AG04449 (cell line): ENCODE measurements around the gene AP3S2.

ENCODE experiments used
- CTCF ChIA-PET: fragments of 350-600 bp; formaldehyde crosslinking; extraction: SDS; loops from one replicate; lab custom pipeline; 2021; ENCODE audit warnings: antibody characterized with exemption; lab: Yijun Ruan, JAX
- POLR2A ChIA-PET: fragments of 400-600, 350-600 bp; formaldehyde crosslinking; extraction: SDS; loops from one replicate; lab custom pipeline; 2020; ENCODE audit warnings: antibody characterized with exemption, inconsistent platforms; lab: Yijun Ruan, JAX
- DNase-seq: peaks from one replicate; pipeline ENCODE4 v3.0.0-alpha.2; 2010; ENCODE audit warnings: low read depth, low spot score
- H3K4me3 ChIP-seq: 2 replicates; pipeline ENCODE4 v1.5.1; 2011; ENCODE audit warnings: low read depth, mild to moderate bottlenecking, control low read depth, low read length
- TF ChIP-seq, protein P1 (sequence below): IDR thresholded peaks from one replicate; pipeline ENCODE4 v1.5.1; 2011; ENCODE audit warnings: mild to moderate bottlenecking, moderate library complexity, low read length, control low read depth, inconsistent platforms; ENCODE audit not compliant: insufficient read depth; ENCODE audit errors: missing control alignments

The AP3S2 gene

DNA sequence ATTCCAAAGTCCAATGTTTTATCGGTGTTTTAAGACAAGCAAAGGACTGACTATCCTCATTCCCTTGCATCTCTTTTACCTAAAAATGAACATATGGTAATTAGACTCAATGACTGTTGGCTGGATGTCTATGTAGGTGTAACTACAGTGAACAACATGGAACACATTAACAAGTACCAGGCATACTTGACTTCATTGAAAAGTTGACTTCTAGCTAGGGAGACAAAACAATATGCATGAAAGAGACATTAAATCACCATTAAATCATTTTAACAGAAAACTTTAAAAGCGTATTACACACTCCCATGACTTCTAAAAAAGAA is 44.9 kb downstream of the AP3S2 start:
- POLR2A ChIA-PET, result no interaction called here
- CTCF ChIA-PET, result interaction anchor here (1.6 to 2.9 kb wide), 3 partner anchors 12 to 87 kb away, joined by 5 to 19 read pairs (median 12); no protein-coding TSS in a partner anchor
- no peak overlapping the region for H3K4me3 ChIP-seq
- no peak for DNase-seq
- TF ChIP-seq, protein P1, sequence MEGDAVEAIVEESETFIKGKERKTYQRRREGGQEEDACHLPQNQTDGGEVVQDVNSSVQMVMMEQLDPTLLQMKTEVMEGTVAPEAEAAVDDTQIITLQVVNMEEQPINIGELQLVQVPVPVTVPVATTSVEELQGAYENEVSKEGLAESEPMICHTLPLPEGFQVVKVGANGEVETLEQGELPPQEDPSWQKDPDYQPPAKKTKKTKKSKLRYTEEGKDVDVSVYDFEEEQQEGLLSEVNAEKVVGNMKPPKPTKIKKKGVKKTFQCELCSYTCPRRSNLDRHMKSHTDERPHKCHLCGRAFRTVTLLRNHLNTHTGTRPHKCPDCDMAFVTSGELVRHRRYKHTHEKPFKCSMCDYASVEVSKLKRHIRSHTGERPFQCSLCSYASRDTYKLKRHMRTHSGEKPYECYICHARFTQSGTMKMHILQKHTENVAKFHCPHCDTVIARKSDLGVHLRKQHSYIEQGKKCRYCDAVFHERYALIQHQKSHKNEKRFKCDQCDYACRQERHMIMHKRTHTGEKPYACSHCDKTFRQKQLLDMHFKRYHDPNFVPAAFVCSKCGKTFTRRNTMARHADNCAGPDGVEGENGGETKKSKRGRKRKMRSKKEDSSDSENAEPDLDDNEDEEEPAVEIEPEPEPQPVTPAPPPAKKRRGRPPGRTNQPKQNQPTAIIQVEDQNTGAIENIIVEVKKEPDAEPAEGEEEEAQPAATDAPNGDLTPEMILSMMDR, result no peak

DNA sequence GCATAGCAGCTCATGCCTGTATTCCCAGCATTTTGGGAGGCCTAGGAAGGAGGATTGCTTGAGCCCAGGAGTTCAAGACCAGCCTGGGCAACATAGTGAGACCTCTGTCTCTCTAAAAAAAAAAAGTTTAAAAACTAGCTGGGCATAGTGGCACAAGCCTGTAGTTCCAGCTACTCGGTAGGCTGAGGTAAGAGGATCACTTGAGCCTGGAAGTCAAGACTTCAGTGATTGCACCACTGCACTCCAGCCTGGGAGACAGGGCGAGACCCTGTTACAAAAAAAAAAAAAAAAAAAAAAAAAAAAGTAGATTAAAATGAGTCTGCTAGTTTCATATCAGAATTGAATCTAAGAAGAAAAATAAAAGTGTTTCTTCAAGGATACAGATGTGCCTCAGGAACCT is 46.7 kb downstream of the AP3S2 start:
- CTCF ChIA-PET, result interaction anchor here (1.0 to 2.9 kb wide), 7 partner anchors 10 to 86 kb away, joined by 3 to 20 read pairs (median 5); no protein-coding TSS in a partner anchor
- no peak for DNase-seq
- H3K4me3 ChIP-seq, result no peak overlapping the region
- TF ChIP-seq, protein P1, result no peak
- POLR2A ChIA-PET, result no interaction called here

DNA sequence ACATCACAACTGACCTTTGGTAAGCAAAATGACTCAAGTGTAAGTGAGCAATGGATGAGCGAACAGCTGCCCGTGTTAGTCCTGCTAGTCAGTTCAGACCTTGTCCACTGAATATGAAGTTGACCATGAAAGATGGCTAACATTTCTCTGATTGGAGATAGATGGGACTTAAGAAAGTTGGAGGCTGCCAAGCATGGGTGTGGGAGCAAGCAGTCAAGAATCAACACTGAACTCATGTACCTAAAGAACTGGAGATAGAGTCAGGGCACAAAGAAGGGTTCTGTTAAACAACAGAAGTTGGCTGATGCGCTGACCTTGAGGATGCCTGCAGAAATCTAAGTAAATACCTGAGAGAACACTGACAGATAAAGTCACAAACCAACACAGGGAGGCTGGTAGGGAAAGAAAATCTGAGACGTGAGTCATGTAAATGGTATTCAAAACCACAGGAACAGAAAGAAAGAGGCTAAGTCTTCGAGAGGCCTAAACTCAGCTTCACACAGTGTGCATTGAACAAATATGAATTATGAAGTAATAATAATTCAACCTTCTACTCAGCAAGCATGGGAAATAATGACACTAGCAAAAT is 48.4 kb downstream of the AP3S2 start:
- DNase-seq, result peak; percentile 68
- CTCF ChIA-PET, result interaction anchor here (0.9 to 2.6 kb wide), 4 partner anchors 9 to 83 kb away, joined by 3 to 20 read pairs (median 6); no protein-coding TSS in a partner anchor
- H3K4me3 ChIP-seq, result no peak overlapping the region
- TF ChIP-seq, protein P1, result no peak
- POLR2A ChIA-PET, result interaction anchor here (0.6 to 1.4 kb wide), 2 partner anchors 9 to 173 kb away, joined by 4 to 8 read pairs; no protein-coding TSS in a partner anchor

DNA sequence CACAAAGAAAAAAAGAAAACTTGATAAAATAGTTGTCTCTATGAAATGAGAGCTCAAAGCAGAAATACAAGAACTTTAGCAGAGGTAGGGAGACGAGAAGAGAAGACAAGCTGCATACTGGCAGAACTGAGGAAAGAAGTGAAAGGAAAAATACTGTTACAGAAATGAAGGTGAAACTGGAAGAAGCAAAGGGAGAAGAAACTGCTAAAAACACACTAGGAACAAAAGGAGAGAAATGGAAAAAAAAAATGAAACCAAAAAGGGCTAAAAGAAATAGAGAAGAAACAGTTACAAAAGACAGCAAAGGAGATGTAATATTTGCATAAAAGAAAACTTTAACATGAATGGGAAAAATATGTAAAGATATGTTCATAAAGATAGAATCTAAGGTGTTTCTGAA is 51.8 kb downstream of the AP3S2 start:
- CTCF ChIA-PET, result interaction anchor here (1.2 kb wide), 1 partner anchor 32 kb away, joined by 3 read pairs; no protein-coding TSS in a partner anchor
- H3K4me3 ChIP-seq, result no peak overlapping the region
- TF ChIP-seq, protein P1, result no peak
- POLR2A ChIA-PET, result no interaction called here
- DNase-seq, result no peak

DNA sequence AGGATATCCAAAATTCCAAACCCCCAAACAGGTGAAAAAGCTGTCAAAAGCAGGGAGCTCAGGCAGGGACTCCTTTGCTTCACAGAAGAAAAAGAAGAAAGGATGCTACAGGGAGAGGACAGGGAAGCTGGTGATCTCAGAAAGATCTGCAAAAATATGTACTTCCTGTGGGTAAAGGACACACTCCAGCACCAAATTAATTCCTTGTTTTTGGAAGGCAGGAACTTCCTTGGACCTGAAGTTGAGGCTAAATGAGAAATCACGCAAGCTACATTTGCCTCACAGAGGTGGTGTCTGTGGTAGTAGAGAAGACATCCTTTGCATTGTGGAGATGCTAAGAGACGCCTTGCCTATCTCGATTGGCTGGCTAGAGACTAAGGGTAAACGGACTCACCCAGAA is 52.5 kb downstream of the AP3S2 start:
- ChIA-PET CTCF (interaction anchor here (0.7 to 6.4 kb wide), 3 partner anchors 12 to 80 kb away, joined by 3 to 29 read pairs (median 3); no protein-coding TSS in a partner anchor), POLR2A (interaction anchor here (0.5 kb wide), 1 partner anchor 411 kb away, joined by 3 read pairs; no protein-coding TSS in a partner anchor)

More for the DNA sequence above, 52.5 kb downstream of the AP3S2 start:
- no peak for DNase-seq
- TF ChIP-seq, protein P1, result no peak
- no peak overlapping the region for H3K4me3 ChIP-seq
